A549 (cell line): Measurements from ENCODE around the gene PPARA. TPM values are rescaled to one million over a fixed set of nuclear protein-coding genes. Genes with fewer than 3 reads are reported as not detected.
A peak's percentile ranks its signal among the peaks of the same experiment; 100 is the strongest.

Source experiments
- ATAC-seq, 2 experiments: fragments of 200-7000 bp in 1 of 2; fragments of >200 bp in 1 of 2; cut with Nextera tagmentation in 1 of 2; cut with Tn5 transposase in 1 of 2; 3 replicates each; pipeline versions ENCODE4 v1.8.0 to v1.9.1; 2018 to 2020; ENCODE audit warnings: mild to moderate bottlenecking in 1 of 2, moderate library complexity in 1 of 2
- CTCF ChIA-PET: fragments of 300-600 bp; sonication (Branson Sonifier 250); formaldehyde crosslinking; extraction: SDS; loops from one replicate; lab custom pipeline; 2021; ENCODE audit warnings: antibody characterized with exemption, inconsistent platforms; lab: Yijun Ruan, JAX
- POLR2A ChIA-PET: fragments of 350-600 bp; formaldehyde crosslinking; extraction: SDS; loops from one replicate; lab custom pipeline; 2021; ENCODE audit warnings: antibody characterized with exemption, inconsistent platforms; lab: Yijun Ruan, JAX
- DNase-seq, 2 experiments: peaks; one replicate each; pipeline versions ENCODE4 v3.0.0 to v3.0.0-alpha.2; 2011 to 2016; ENCODE audit warnings: low read depth in 1 of 2, low spot score in 1 of 2
- FAIRE-seq: peaks from 2 replicates; lab custom pipeline; 2011; peaks lifted over from hg19 to GRCh38; lab: Jason Lieb, UNC
- H3K27ac ChIP-seq, 2 experiments: fragments of >200 bp; sonication (Bioruptor Twin); formaldehyde crosslinking; 3 replicates each; pipeline ENCODE4 v1.5.1; 2016 to 2017
- H3K4me1 ChIP-seq: fragments of >200 bp; sonication (Bioruptor Twin); formaldehyde crosslinking; 3 replicates; pipeline ENCODE4 v1.6.1; 2016
- H3K4me2 ChIP-seq: fragments of >200 bp; sonication (Bioruptor Twin); formaldehyde crosslinking; 3 replicates; pipeline ENCODE4 v1.6.1; 2016
- H3K4me3 ChIP-seq: fragments of >200 bp; sonication (Bioruptor Twin); formaldehyde crosslinking; 3 replicates; pipeline ENCODE4 v1.5.1; 2016
- H3K9me3 ChIP-seq: fragments of >200 bp; sonication (Bioruptor Twin); formaldehyde crosslinking; 3 replicates; pipeline ENCODE4 v1.6.1; 2016
- CBX8 ChIP-seq: fragments of 200-600 bp; sonication (generic); IDR thresholded peaks from 2 replicates; pipeline ENCODE4 v1.6.1; 2016
- CTCF ChIP-seq: fragments of >200 bp; sonication (Bioruptor Twin); formaldehyde crosslinking; IDR thresholded peaks from 3 replicates; pipeline ENCODE4 v1.5.1; 2016
- E2F6 ChIP-seq: IDR thresholded peaks from 2 replicates; pipeline ENCODE4 v1.6.1; 2012; ENCODE audit warnings: low read depth, borderline replicate concordance
- EHF ChIP-seq: fragments of 250-450 bp; sonication (Bioruptor Pico); IDR thresholded peaks from 2 replicates; pipeline ENCODE4 v1.5.0; 2020; ENCODE audit warnings: mild to moderate bottlenecking
- FOSB ChIP-seq: fragments of 250-450 bp; sonication (Bioruptor Pico); IDR thresholded peaks from 2 replicates; pipeline ENCODE4 v1.5.0; 2020; ENCODE audit warnings: mild to moderate bottlenecking, moderate library complexity
- FOSL2 ChIP-seq, 2 experiments: fragments of 450-650 bp in 1 of 2; fragments of >200 bp in 1 of 2; sonication (Bioruptor Twin) in 1 of 2; formaldehyde crosslinking; IDR thresholded peaks; 2 replicates each; pipeline versions ENCODE4 v1.5.0 to v1.6.1; 2016 to 2020; ENCODE audit warnings: mild to moderate bottlenecking in 1 of 2, moderate library complexity in 1 of 2
- HDAC2 ChIP-seq: fragments of 200-600 bp; sonication (generic); IDR thresholded peaks from 2 replicates; pipeline ENCODE4 v1.6.1; 2016
- HOXB13 ChIP-seq: fragments of 250-450 bp; sonication (Bioruptor Pico); IDR thresholded peaks from 2 replicates; pipeline ENCODE4 v1.5.0; 2020; ENCODE audit warnings: low read depth, mild to moderate bottlenecking, moderate library complexity
- JUN ChIP-seq, 2 experiments: fragments of >200 bp; sonication (Bioruptor Twin); formaldehyde crosslinking; IDR thresholded peaks; 2 replicates in 1 of 2; 3 replicates in 1 of 2; pipeline ENCODE4 v1.6.1; 2016 to 2017
- JUNB ChIP-seq: fragments of >200 bp; sonication (Bioruptor Twin); formaldehyde crosslinking; IDR thresholded peaks from 2 replicates; pipeline ENCODE4 v1.6.1; 2016
- MAZ ChIP-seq: fragments of 150-350 bp; IDR thresholded peaks from 2 replicates; pipeline ENCODE4 v1.6.1; 2014; ENCODE audit warnings: antibody characterized with exemption, low read depth, low read length, borderline replicate concordance
- MYC ChIP-seq: IDR thresholded peaks from 2 replicates; pipeline ENCODE4 v1.6.1; 2012; ENCODE audit warnings: mild to moderate bottlenecking, inconsistent platforms, low read length, improper control_type of control experiment, borderline replicate concordance
- NPAS2 ChIP-seq: fragments of 250-450 bp; sonication (Bioruptor Pico); IDR thresholded peaks from 2 replicates; pipeline ENCODE4 v1.8.0; 2022; ENCODE audit warnings: mild to moderate bottlenecking, moderate library complexity, borderline replicate concordance
- PHF8 ChIP-seq: fragments of 200-600 bp; sonication (generic); IDR thresholded peaks from 2 replicates; pipeline ENCODE4 v1.6.1; 2016; ENCODE audit warnings: low read depth, mild to moderate bottlenecking, antibody characterized with exemption, moderate library complexity, borderline replicate concordance
- POLR2A ChIP-seq: IDR thresholded peaks from 2 replicates; pipeline ENCODE4 v1.6.1; 2012; ENCODE audit warnings: mild to moderate bottlenecking, low read length
- RARB ChIP-seq: fragments of 250-450 bp; sonication (Bioruptor Pico); IDR thresholded peaks from 2 replicates; pipeline ENCODE4 v1.8.0; 2021; ENCODE audit warnings: mild to moderate bottlenecking, moderate library complexity
- RFX5 ChIP-seq: fragments of 450-650 bp; IDR thresholded peaks from 2 replicates; pipeline ENCODE4 v1.7.1; 2014; ENCODE audit warnings: antibody characterized with exemption, mild to moderate bottlenecking, moderate library complexity
- TFCP2L1 ChIP-seq: fragments of 250-450 bp; sonication (Bioruptor Pico); IDR thresholded peaks from 2 replicates; pipeline ENCODE4 v1.5.0; 2021; ENCODE audit warnings: mild to moderate bottlenecking
- TP53 ChIP-seq: fragments of 250-450 bp; sonication (Bioruptor Pico); IDR thresholded peaks from 2 replicates; pipeline ENCODE4 v1.5.0; 2021; ENCODE audit warnings: mild to moderate bottlenecking, moderate library complexity
- ZFP36 ChIP-seq: fragments of 450-650 bp; IDR thresholded peaks from 2 replicates; pipeline ENCODE4 v1.6.1; 2014; ENCODE audit warnings: borderline replicate concordance; ENCODE audit not compliant: partially characterized antibody
- ZSCAN20 ChIP-seq: fragments of 250-450 bp; sonication (Bioruptor Pico); IDR thresholded peaks from 2 replicates; pipeline ENCODE4 v1.8.0; 2022; ENCODE audit warnings: mild to moderate bottlenecking, moderate library complexity
- WGBS: methylation state at CpG from one replicate; pipeline ENCODE4 v1.1.6; 2017; ENCODE audit errors: missing lambda C conversion rate; 5-methylcytosine and 5-hydroxymethylcytosine counted together
- polyA plus RNA-seq, 4 experiments: library from polyadenylated mRNA; depleted of rRNA in 3 of 4; stranded (reverse); fragments of >200 nt; fragmentation: RNase III in 1 of 4; extraction: RNeasy Plus Mini Kit Qiagen cat#74134 plus additional on column Dnase treatment in 1 of 4; gene quantifications; 2 replicates in 3 of 4; 3 replicates in 1 of 4; pipeline ENCODE4 v1.2.3, GENCODE V29; 2011 to 2017
- TF ChIP-seq, protein P1 (sequence below): IDR thresholded peaks from 2 replicates; pipeline ENCODE4 v1.6.1; 2012
- TF ChIP-seq, protein P2 (sequence below): fragments of 200-600 bp; sonication (generic); IDR thresholded peaks from 2 replicates; pipeline ENCODE4 v1.6.1; 2016; ENCODE audit warnings: antibody characterized with exemption, mild to moderate bottlenecking, moderate library complexity
- TF ChIP-seq, protein P3 (sequence below): fragments of >200 bp; sonication (Bioruptor Twin); formaldehyde crosslinking; IDR thresholded peaks from 3 replicates; pipeline ENCODE4 v1.6.1; 2016

Gene PPARA
- polyA plus RNA-seq, 2 of the 4 experiments (the other 2 are of a cell fraction): 2.6 to 2.8 TPM

DNA sequence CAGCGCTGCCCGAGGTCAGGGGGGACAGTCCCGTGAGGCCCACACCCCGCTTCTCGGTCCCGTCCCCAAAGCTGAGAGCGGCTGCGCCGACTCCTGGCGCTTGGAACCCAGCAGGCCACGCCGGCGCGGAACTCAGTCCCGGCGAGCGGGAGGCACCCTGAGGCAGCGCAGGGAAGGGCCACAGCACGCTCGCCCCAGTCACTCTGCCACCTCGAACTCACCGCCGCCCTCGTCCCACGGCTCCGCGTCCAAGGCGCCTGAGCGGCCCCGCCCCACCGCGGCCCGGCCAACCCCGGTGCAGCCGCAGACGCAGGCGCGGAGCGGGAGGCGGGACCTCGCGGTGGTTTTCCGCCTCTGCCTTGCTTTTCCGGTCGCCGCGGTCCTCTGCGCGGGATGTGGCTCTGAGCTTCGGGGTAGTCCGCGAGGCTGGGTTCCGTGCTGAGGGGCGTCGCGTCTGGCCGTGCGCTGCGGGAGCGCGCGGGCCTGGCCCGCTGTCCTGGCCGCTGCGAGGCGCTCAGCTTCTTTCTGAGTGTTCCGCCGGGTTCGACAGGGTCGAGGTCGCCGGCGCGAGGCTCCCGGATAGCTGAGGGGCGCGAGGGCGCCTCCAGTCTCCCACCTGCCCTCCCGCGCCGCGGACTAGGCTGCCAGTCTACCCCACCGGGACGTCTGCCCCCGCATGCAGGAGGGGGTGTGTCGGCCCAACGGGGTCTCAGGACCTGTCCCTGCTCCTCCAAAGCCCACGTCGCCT, 99.9 kb downstream of the PPARA start, which contains the start of gene CDPF1:
Gene CDPF1 (minus strand): TSS at position 259 of the 748 bp plus-strand sequence. CDS start 2,009 bp downstream, outside the sequence.
- H3K27ac ChIP-seq: peak within 1 kb of the TSS; percentile 95 to 96
- peak within 1 kb of the TSS; percentile 96 for H3K4me2 ChIP-seq
- DNase-seq (peak; percentile 69 to 77), ATAC-seq (peak; percentile 95 to 99), FAIRE-seq (no peak)
- peak within 1 kb of the TSS; percentile 96 for H3K4me3 ChIP-seq
- CTCF ChIA-PET: interaction anchor here (1.0 to 1.3 kb wide), 2 partner anchors 26 to 128 kb away, joined by 3 to 6 read pairs; no protein-coding TSS in a partner anchor
- H3K4me1 ChIP-seq: peaks cover 5% of the 10 kb centered on the region; the same call in 1 of the 3 replicates
- H3K9me3 ChIP-seq: no peaks in the 10 kb centered on the region
- POLR2A ChIA-PET: interaction anchor here (1.0 kb wide), 1 partner anchor 18 kb away, joined by 6 read pairs; the partner anchor contains the start of gene TTC38
- TF ChIP-seq POLR2A (peak; percentile 74), RFX5 (no peak), PHF8 (0 out of 2 replicates have a peak, but pooled peaks have one; percentile 15), EHF (CRISPR knock-in tag) (no peak), TFCP2L1 (no peak), RARB (CRISPR knock-in tag) (no peak), FOSB (CRISPR knock-in tag) (no peak), MAZ (no peak), JUN (IDR thresholded peaks at IDR 0.05) (peak; percentile 40 to 79; a peak in 3 of 5 replicates), CBX8 (no peak), HDAC2 (no peak), JUNB (no peak), NPAS2 (CRISPR knock-in tag) (no peak), ZSCAN20 (CRISPR knock-in tag) (no peak), MYC (no peak), TP53 (CRISPR knock-in tag) (no peak), HOXB13 (CRISPR knock-in tag) (no peak), ZFP36 (no peak), FOSL2 (IDR thresholded peaks at IDR 0.05) (no peak), FOSL2 (CRISPR knock-in tag; IDR thresholded peaks at IDR 0.05) (no peak), E2F6 (peak; percentile 97), CTCF (no peak)
- TF ChIP-seq, protein P1, sequence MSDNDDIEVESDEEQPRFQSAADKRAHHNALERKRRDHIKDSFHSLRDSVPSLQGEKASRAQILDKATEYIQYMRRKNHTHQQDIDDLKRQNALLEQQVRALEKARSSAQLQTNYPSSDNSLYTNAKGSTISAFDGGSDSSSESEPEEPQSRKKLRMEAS: peak; percentile 92
- TF ChIP-seq, protein P2, sequence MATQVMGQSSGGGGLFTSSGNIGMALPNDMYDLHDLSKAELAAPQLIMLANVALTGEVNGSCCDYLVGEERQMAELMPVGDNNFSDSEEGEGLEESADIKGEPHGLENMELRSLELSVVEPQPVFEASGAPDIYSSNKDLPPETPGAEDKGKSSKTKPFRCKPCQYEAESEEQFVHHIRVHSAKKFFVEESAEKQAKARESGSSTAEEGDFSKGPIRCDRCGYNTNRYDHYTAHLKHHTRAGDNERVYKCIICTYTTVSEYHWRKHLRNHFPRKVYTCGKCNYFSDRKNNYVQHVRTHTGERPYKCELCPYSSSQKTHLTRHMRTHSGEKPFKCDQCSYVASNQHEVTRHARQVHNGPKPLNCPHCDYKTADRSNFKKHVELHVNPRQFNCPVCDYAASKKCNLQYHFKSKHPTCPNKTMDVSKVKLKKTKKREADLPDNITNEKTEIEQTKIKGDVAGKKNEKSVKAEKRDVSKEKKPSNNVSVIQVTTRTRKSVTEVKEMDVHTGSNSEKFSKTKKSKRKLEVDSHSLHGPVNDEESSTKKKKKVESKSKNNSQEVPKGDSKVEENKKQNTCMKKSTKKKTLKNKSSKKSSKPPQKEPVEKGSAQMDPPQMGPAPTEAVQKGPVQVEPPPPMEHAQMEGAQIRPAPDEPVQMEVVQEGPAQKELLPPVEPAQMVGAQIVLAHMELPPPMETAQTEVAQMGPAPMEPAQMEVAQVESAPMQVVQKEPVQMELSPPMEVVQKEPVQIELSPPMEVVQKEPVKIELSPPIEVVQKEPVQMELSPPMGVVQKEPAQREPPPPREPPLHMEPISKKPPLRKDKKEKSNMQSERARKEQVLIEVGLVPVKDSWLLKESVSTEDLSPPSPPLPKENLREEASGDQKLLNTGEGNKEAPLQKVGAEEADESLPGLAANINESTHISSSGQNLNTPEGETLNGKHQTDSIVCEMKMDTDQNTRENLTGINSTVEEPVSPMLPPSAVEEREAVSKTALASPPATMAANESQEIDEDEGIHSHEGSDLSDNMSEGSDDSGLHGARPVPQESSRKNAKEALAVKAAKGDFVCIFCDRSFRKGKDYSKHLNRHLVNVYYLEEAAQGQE: no peak
- TF ChIP-seq, protein P3, sequence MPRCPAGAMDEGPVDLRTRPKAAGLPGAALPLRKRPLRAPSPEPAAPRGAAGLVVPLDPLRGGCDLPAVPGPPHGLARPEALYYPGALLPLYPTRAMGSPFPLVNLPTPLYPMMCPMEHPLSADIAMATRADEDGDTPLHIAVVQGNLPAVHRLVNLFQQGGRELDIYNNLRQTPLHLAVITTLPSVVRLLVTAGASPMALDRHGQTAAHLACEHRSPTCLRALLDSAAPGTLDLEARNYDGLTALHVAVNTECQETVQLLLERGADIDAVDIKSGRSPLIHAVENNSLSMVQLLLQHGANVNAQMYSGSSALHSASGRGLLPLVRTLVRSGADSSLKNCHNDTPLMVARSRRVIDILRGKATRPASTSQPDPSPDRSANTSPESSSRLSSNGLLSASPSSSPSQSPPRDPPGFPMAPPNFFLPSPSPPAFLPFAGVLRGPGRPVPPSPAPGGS: peak; percentile 89; the same call in 2 of the 3 replicates
- WGBS: no CpG with 5 or more reads among the region's 89 CpGs
